ENCODE results near the gene LCE1B. TPM values are rescaled to one million over a fixed set of nuclear protein-coding genes. Genes with fewer than 3 reads are reported as not detected.

The LCE1B gene
- polyA plus RNA-seq (ENCODE audit: insufficient read length) = not detected
- long read RNA-seq, donor 1 = 0 reads
- long read RNA-seq, donor 2 = 0 reads
- long read RNA-seq, donor 3 = 0 reads
- long read RNA-seq, donor 4 = 0 reads
- long read RNA-seq, donor 5 = 0 reads
- long read RNA-seq, donor 6 = 0 reads
- long read RNA-seq, donor 7 = 0 reads
- long read RNA-seq, donor 8 = 0 reads

GRCh38 chr1:152811671-152812070 lies at the start of gene LCE1B:
Gene LCE1B, plus strand, starts transcription at chr1:152811971. Its CDS starts 476 bp downstream, at chr1:152812447.
- DNase-seq = no peak

- no peak for DNase-seq
Observed at GRCh38 chr1:152768847-152769533, 42.8 kb upstream of the LCE1B start.

GRCh38 chr1:152770411-152770810 lies 41.4 kb upstream of the LCE1B start:
- no peak for DNase-seq

- no peak for DNase-seq
Observed at GRCh38 chr1:152774875-152775274, 36.9 kb upstream of the LCE1B start, which contains the start of gene LCE1F. Gene LCE1F, plus strand, starts transcription at chr1:152775140. Its CDS starts 1,232 bp downstream, at chr1:152776372.

- no peak for DNase-seq
Observed at GRCh38 chr1:152776361-152776760, 35.4 kb upstream of the LCE1B start.

- DNase-seq = no peak
Observed at GRCh38 chr1:152777510-152778137, 34.1 kb upstream of the LCE1B start.

- no peak for DNase-seq
Observed at GRCh38 chr1:152783095-152783494, 28.7 kb upstream of the LCE1B start.

- no peak for DNase-seq
Observed at GRCh38 chr1:152786077-152786476, 25.7 kb upstream of the LCE1B start, which contains the start of gene LCE1E. Gene LCE1E, plus strand, starts transcription at chr1:152786257. Its CDS starts 1,043 bp downstream, at chr1:152787300.

- DNase-seq = no peak
Observed at GRCh38 chr1:152795686-152796085, 16.1 kb upstream of the LCE1B start.

- no peak for DNase-seq
Observed at GRCh38 chr1:152796421-152796820, 15.3 kb upstream of the LCE1B start, which contains the start of gene LCE1D. Gene LCE1D, plus strand, starts transcription at chr1:152796721. Its CDS starts 1,074 bp downstream, at chr1:152797795.

GRCh38 chr1:152801333-152801732 lies 10.4 kb upstream of the LCE1B start:
- no peak for DNase-seq

- DNase-seq = no peak
Observed at GRCh38 chr1:152806576-152806975, 5.2 kb upstream of the LCE1B start, which contains the start of gene LCE1C. Gene LCE1C, minus strand, starts transcription at chr1:152806651. Its CDS starts 1,173 bp downstream, at chr1:152805478.

GRCh38 chr1:152811050-152811449 lies 721 bp upstream of the LCE1B start:
- no peak for DNase-seq

- DNase-seq = no peak
Observed at GRCh38 chr1:152817309-152817708, 5.5 kb downstream of the LCE1B start.

- no peak for DNase-seq
Observed at GRCh38 chr1:152823294-152823693, 11.5 kb downstream of the LCE1B start.

- no peak for DNase-seq
Observed at GRCh38 chr1:152824964-152825363, 13.2 kb downstream of the LCE1B start.

GRCh38 chr1:152827173-152827572 lies 15.4 kb downstream of the LCE1B start, which contains the start of gene LCE1A:
Gene LCE1A, plus strand, starts transcription at chr1:152827473. Its CDS starts 0 bp downstream, at chr1:152827473.
- DNase-seq = no peak

- no peak for DNase-seq
Observed at GRCh38 chr1:152836870-152837269, 25.1 kb downstream of the LCE1B start.

GRCh38 chr1:152842556-152842955 lies 30.8 kb downstream of the LCE1B start, which contains the start of gene LCE6A:
Gene LCE6A, plus strand, starts transcription at chr1:152842856. Its CDS starts 665 bp downstream, at chr1:152843521.
- no peak for DNase-seq

- DNase-seq = no peak
Observed at GRCh38 chr1:152855661-152856060, 43.9 kb downstream of the LCE1B start.

- no peak for DNase-seq
Observed at GRCh38 chr1:152858062-152858461, 46.3 kb downstream of the LCE1B start.

- DNase-seq = no peak
Observed at GRCh38 chr1:152859696-152860095, 47.9 kb downstream of the LCE1B start, which contains the start of gene LCE7A. Gene LCE7A, plus strand, starts transcription at chr1:152859996. Its CDS starts 702 bp downstream, at chr1:152860698.

- DNase-seq = no peak
Observed at GRCh38 chr1:152860129-152860528, 48.4 kb downstream of the LCE1B start.
